Measurements from ENCODE around the gene DALRD3. TPM values are rescaled to one million over a fixed set of nuclear protein-coding genes. Genes with fewer than 3 reads are reported as not detected.

The DALRD3 gene
- total RNA-seq, 1 donor from 2014 or later = 31.5 TPM

- H3K4me1 Mint-ChIP-seq = peaks cover 39% of the 10 kb centered on the region
- intact Hi-C loops (cut with micrococcal nuclease) = loop anchor here (1.0 kb wide), 1 partner anchor 30 kb away; no protein-coding TSS in a partner anchor
- H3K4me3 Mint-ChIP-seq = peak overlapping the region; percentile 95
- H3K9me3 Mint-ChIP-seq = no peaks in the 10 kb centered on the region
- H3K27me3 Mint-ChIP-seq = no peaks in the 10 kb centered on the region
- peak; percentile 85 for DNase-seq
- H3K27ac Mint-ChIP-seq = peak overlapping the region; percentile 93
- peaks cover 29% of the 10 kb centered on the region for H3K36me3 Mint-ChIP-seq (ENCODE audit: low read depth)
Measured at GRCh38 chr3:48990636-48991469, 27.5 kb downstream of the DALRD3 start.

- Mint-ChIP-seq H3K9me3 (no peaks in the 10 kb centered on the region), H3K4me3 (peak within 1 kb of the TSS; percentile 96), H3K27ac (peak within 1 kb of the TSS; percentile 95), H3K27me3 (no peaks in the 10 kb centered on the region), H3K4me1 (peaks cover 36% of the 10 kb centered on the region), H3K36me3 (ENCODE audit: low read depth) (peaks cover 28% of the 10 kb centered on the region)
- peak; percentile 91 for DNase-seq
- intact Hi-C loops (cut with micrococcal nuclease) = loop anchor here (1.0 to 2.0 kb wide), 5 partner anchors 17 to 169 kb away; partner anchors contain the start of genes QRICH1 and WDR6
Measured at GRCh38 chr3:48989796-48990635, 28.4 kb downstream of the DALRD3 start, which contains the start of gene P4HTM. Gene P4HTM, plus strand, starts transcription at chr3:48990241. Its CDS starts 16 bp downstream, at chr3:48990257.

- peak; percentile 58 for DNase-seq
- Mint-ChIP-seq H3K4me3 (peak overlapping the region; percentile 96), H3K27ac (peak overlapping the region; percentile 95), H3K36me3 (ENCODE audit: low read depth) (peaks cover 29% of the 10 kb centered on the region), H3K4me1 (peaks cover 35% of the 10 kb centered on the region), H3K27me3 (no peaks in the 10 kb centered on the region), H3K9me3 (no peaks in the 10 kb centered on the region)
- intact Hi-C loops (cut with micrococcal nuclease) = loop anchor here (1.0 to 2.0 kb wide), 4 partner anchors 18 to 170 kb away; partner anchors contain the start of genes QRICH1 and WDR6
Measured at GRCh38 chr3:48989126-48989795, 29.1 kb downstream of the DALRD3 start.

- H3K27me3 Mint-ChIP-seq = no peaks in the 10 kb centered on the region
- H3K4me3 Mint-ChIP-seq = no peak overlapping the region
- intact Hi-C loops (cut with micrococcal nuclease) = no loop called here
- no peaks in the 10 kb centered on the region for H3K9me3 Mint-ChIP-seq
- peaks cover 17% of the 10 kb centered on the region for H3K4me1 Mint-ChIP-seq
- H3K27ac Mint-ChIP-seq = no peak overlapping the region
- peaks cover 44% of the 10 kb centered on the region for H3K36me3 Mint-ChIP-seq (ENCODE audit: low read depth)
- peak; percentile 53 for DNase-seq
Measured at GRCh38 chr3:48985831-48986376, 32.5 kb downstream of the DALRD3 start.

GRCh38 chr3:48984663-48985062, 33.7 kb downstream of the DALRD3 start:
- H3K36me3 Mint-ChIP-seq (ENCODE audit: low read depth) = peaks cover 47% of the 10 kb centered on the region
- peaks cover 15% of the 10 kb centered on the region for H3K4me1 Mint-ChIP-seq
- DNase-seq = no peak
- H3K4me3 Mint-ChIP-seq = no peak overlapping the region
- H3K9me3 Mint-ChIP-seq = no peaks in the 10 kb centered on the region
- intact Hi-C loops (cut with micrococcal nuclease) = no loop called here
- H3K27me3 Mint-ChIP-seq = no peaks in the 10 kb centered on the region
- H3K27ac Mint-ChIP-seq = no peak overlapping the region

GRCh38 chr3:48983096-48983495, 35.3 kb downstream of the DALRD3 start:
- peaks cover 6% of the 10 kb centered on the region for H3K4me1 Mint-ChIP-seq
- no peak for DNase-seq

GRCh38 chr3:48982686-48983085, 35.7 kb downstream of the DALRD3 start:
- no peaks in the 10 kb centered on the region for H3K9me3 Mint-ChIP-seq
- no peaks in the 10 kb centered on the region for H3K27me3 Mint-ChIP-seq
- intact Hi-C loops (cut with micrococcal nuclease) = no loop called here
- H3K27ac Mint-ChIP-seq = no peak overlapping the region
- H3K4me1 Mint-ChIP-seq = peaks cover 3% of the 10 kb centered on the region
- no peak overlapping the region for H3K4me3 Mint-ChIP-seq
- peaks cover 56% of the 10 kb centered on the region for H3K36me3 Mint-ChIP-seq (ENCODE audit: low read depth)
- no peak for DNase-seq

More at GRCh38 chr3:48983096-48983495, 35.3 kb downstream of the DALRD3 start:
- intact Hi-C loops (cut with micrococcal nuclease) = no loop called here
- H3K36me3 Mint-ChIP-seq (ENCODE audit: low read depth) = peaks cover 54% of the 10 kb centered on the region
- H3K27ac Mint-ChIP-seq = no peak overlapping the region
- no peaks in the 10 kb centered on the region for H3K27me3 Mint-ChIP-seq
- no peaks in the 10 kb centered on the region for H3K9me3 Mint-ChIP-seq
- H3K4me3 Mint-ChIP-seq = no peak overlapping the region

- Mint-ChIP-seq H3K4me1 (peaks cover 2% of the 10 kb centered on the region), H3K36me3 (ENCODE audit: low read depth) (peaks cover 56% of the 10 kb centered on the region), H3K27me3 (no peaks in the 10 kb centered on the region), H3K9me3 (no peaks in the 10 kb centered on the region), H3K27ac (no peak overlapping the region), H3K4me3 (no peak overlapping the region)
- intact Hi-C loops (cut with micrococcal nuclease) = no loop called here
- no peak for DNase-seq
Measured at GRCh38 chr3:48982016-48982415, 36.4 kb downstream of the DALRD3 start.

- H3K9me3 Mint-ChIP-seq = no peaks in the 10 kb centered on the region
- intact Hi-C loops (cut with micrococcal nuclease) = no loop called here
- H3K27me3 Mint-ChIP-seq = no peaks in the 10 kb centered on the region
- no peak for DNase-seq
- H3K36me3 Mint-ChIP-seq (ENCODE audit: low read depth) = peaks cover 61% of the 10 kb centered on the region
- H3K4me3 Mint-ChIP-seq = no peak overlapping the region
- no peaks in the 10 kb centered on the region for H3K4me1 Mint-ChIP-seq
- H3K27ac Mint-ChIP-seq = no peak overlapping the region
Measured at GRCh38 chr3:48980295-48980694, 38.1 kb downstream of the DALRD3 start.

- H3K27ac Mint-ChIP-seq = peak overlapping the region; percentile 43
- H3K27me3 Mint-ChIP-seq = no peaks in the 10 kb centered on the region
Measured at GRCh38 chr3:48979451-48979850, 38.9 kb downstream of the DALRD3 start.

GRCh38 chr3:48974076-48974864, 44.1 kb downstream of the DALRD3 start:
- H3K36me3 Mint-ChIP-seq (ENCODE audit: low read depth) = peaks cover 58% of the 10 kb centered on the region
- DNase-seq = no peak
- no peak overlapping the region for H3K27ac Mint-ChIP-seq
- H3K4me3 Mint-ChIP-seq = no peak overlapping the region
- intact Hi-C loops (cut with micrococcal nuclease) = no loop called here
- H3K4me1 Mint-ChIP-seq = peaks cover 5% of the 10 kb centered on the region
- H3K9me3 Mint-ChIP-seq = no peaks in the 10 kb centered on the region
- no peaks in the 10 kb centered on the region for H3K27me3 Mint-ChIP-seq

More at GRCh38 chr3:48979451-48979850, 38.9 kb downstream of the DALRD3 start:
- peak; percentile 53 for DNase-seq
- intact Hi-C loops (cut with micrococcal nuclease) = no loop called here
- no peak overlapping the region for H3K4me3 Mint-ChIP-seq
- peaks cover 65% of the 10 kb centered on the region for H3K36me3 Mint-ChIP-seq (ENCODE audit: low read depth)
- no peaks in the 10 kb centered on the region for H3K4me1 Mint-ChIP-seq
- H3K9me3 Mint-ChIP-seq = no peaks in the 10 kb centered on the region

- Mint-ChIP-seq H3K36me3 (ENCODE audit: low read depth) (peaks cover 63% of the 10 kb centered on the region), H3K4me3 (no peak overlapping the region)
- intact Hi-C loops (cut with micrococcal nuclease) = no loop called here
Measured at GRCh38 chr3:48970586-48970985, 47.8 kb downstream of the DALRD3 start.

More at GRCh38 chr3:48970586-48970985, 47.8 kb downstream of the DALRD3 start:
- H3K4me1 Mint-ChIP-seq = peaks cover 14% of the 10 kb centered on the region
- H3K27ac Mint-ChIP-seq = peak overlapping the region; percentile 49
- H3K9me3 Mint-ChIP-seq = no peaks in the 10 kb centered on the region
- H3K27me3 Mint-ChIP-seq = no peaks in the 10 kb centered on the region
- DNase-seq = no peak

Measured in activated CD4-positive, alpha-beta T cell treated with anti-CD3 and anti-CD28 coated beads, Interleukin-2, amount 10 ng/mL, durations not matched to agents 24 days and 14 days (primary cell).